BJ (cell line): ENCODE results near the gene RYR1. TPM values are rescaled to one million over a fixed set of nuclear protein-coding genes. Genes with fewer than 3 reads are reported as not detected.

ENCODE experiments used
- CTCF ChIA-PET: fragments of 350-600 bp; formaldehyde crosslinking; extraction: SDS; loops from one replicate; lab custom pipeline; 2021; ENCODE audit warnings: antibody characterized with exemption, inconsistent platforms; lab: Yijun Ruan, JAX
- POLR2A ChIA-PET: fragments of 300-600 bp; sonication (Branson Sonifier 250); formaldehyde crosslinking; extraction: SDS; loops from one replicate; lab custom pipeline; 2021; ENCODE audit warnings: antibody characterized with exemption; lab: Charles Lee
- DNase-seq: peaks from one replicate; pipeline ENCODE4 v3.0.0-alpha.2; 2011; ENCODE audit warnings: low read depth
- H3K27me3 ChIP-seq: 2 replicates; pipeline ENCODE4 v1.6.0; 2011; ENCODE audit warnings: low read length; ENCODE audit not compliant: control insufficient read depth, insufficient read depth
- H3K36me3 ChIP-seq: 2 replicates; pipeline ENCODE4 v1.5.1; 2011; ENCODE audit warnings: low read length; ENCODE audit not compliant: control insufficient read depth, insufficient read depth
- H3K4me3 ChIP-seq: 2 replicates; pipeline ENCODE4 v1.5.1; 2011; ENCODE audit warnings: low read depth, mild to moderate bottlenecking, control low read depth, low read length
- polyA plus RNA-seq: library from polyadenylated mRNA; depleted of rRNA; stranded (reverse); fragments of >200 nt; gene quantifications from 2 replicates; pipeline ENCODE4 v1.2.3, GENCODE V29; 2011
- TF ChIP-seq, protein P1 (sequence below): IDR thresholded peaks from 2 replicates; pipeline ENCODE4 v1.5.1; 2011; ENCODE audit warnings: low read depth, mild to moderate bottlenecking, control low read depth, inconsistent platforms, low read length, moderate library complexity; ENCODE audit not compliant: insufficient read depth

RYR1 gene
- polyA plus RNA-seq, 1 experiment = 0.04 TPM

DNA sequence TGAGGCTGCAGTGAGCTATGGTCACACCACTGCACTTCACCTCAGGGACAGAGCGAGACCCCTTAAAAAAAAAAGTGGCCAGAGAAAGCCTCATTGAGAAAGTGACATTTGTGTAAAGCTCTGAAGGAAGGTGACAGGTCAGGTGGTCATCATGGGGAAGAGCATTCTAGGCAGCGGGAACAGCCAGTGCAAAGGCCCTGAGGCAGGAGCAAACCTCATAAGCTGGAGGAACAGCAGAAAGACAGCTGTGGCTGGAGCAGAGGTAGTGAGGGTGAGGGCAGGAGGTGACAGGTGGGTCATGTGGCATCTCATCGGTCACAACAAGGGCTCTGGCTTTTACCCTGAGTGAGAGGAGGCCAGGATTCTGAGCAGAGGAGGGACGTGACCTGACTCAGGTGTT lies 64.4 kb downstream of the RYR1 start:
- Histone ChIP-seq H3K27me3 (no peaks in the 10 kb centered on the region), H3K4me3 (no peak overlapping the region), H3K36me3 (no peaks in the 10 kb centered on the region)
- CTCF ChIA-PET = no interaction called here
- TF ChIP-seq, protein P1, sequence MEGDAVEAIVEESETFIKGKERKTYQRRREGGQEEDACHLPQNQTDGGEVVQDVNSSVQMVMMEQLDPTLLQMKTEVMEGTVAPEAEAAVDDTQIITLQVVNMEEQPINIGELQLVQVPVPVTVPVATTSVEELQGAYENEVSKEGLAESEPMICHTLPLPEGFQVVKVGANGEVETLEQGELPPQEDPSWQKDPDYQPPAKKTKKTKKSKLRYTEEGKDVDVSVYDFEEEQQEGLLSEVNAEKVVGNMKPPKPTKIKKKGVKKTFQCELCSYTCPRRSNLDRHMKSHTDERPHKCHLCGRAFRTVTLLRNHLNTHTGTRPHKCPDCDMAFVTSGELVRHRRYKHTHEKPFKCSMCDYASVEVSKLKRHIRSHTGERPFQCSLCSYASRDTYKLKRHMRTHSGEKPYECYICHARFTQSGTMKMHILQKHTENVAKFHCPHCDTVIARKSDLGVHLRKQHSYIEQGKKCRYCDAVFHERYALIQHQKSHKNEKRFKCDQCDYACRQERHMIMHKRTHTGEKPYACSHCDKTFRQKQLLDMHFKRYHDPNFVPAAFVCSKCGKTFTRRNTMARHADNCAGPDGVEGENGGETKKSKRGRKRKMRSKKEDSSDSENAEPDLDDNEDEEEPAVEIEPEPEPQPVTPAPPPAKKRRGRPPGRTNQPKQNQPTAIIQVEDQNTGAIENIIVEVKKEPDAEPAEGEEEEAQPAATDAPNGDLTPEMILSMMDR = no peak
- DNase-seq = no peak
- POLR2A ChIA-PET = no interaction called here

DNA sequence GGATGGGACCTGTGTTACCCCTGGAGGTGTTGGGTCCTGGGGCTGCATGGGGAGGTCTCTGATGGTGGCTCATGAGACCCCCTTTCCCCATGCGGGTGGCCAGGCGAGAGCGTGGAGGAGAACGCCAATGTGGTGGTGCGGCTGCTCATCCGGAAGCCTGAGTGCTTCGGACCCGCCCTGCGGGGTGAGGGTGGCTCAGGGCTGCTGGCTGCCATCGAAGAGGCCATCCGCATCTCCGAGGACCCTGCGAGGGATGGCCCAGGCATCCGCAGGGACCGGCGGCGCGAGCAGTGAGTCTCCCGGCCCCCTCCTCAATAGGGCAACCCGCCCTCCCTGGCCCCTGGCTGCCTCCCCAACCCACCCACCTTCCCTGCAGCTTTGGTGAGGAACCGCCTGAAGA lies 66.0 kb downstream of the RYR1 start:
- TF ChIP-seq, protein P1 = no peak
- POLR2A ChIA-PET = no interaction called here
- H3K27me3 ChIP-seq = no peaks in the 10 kb centered on the region
- H3K4me3 ChIP-seq = no peak overlapping the region
- no peaks in the 10 kb centered on the region for H3K36me3 ChIP-seq
- no peak for DNase-seq
- CTCF ChIA-PET = interaction anchor here (0.9 kb wide), 1 partner anchor 16 kb away, joined by 3 read pairs; no protein-coding TSS in a partner anchor

DNA sequence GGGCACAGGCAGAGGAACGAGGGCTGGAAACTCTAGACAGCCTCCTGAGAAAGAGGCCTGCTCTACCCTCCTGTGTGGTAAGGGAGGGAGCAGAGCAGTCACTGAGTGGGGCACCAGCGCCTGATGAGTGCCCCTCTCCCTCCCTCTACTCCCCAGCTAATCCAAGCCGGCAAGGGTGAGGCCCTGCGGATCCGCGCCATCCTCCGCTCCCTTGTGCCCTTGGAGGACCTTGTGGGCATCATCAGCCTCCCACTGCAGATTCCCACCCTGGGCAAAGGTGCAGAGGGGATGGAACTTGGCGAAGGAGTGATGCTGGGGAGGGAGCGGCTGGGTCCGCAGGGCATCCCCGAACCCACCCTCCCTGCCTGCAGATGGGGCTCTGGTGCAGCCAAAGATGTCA lies 67.0 kb downstream of the RYR1 start:
- CTCF ChIA-PET = interaction anchor here (1.4 kb wide), 1 partner anchor 13 kb away, joined by 4 read pairs; no protein-coding TSS in a partner anchor
- H3K36me3 ChIP-seq = no peaks in the 10 kb centered on the region
- TF ChIP-seq, protein P1 = no peak
- DNase-seq = no peak
- POLR2A ChIA-PET = no interaction called here
- H3K27me3 ChIP-seq = no peaks in the 10 kb centered on the region
- no peak overlapping the region for H3K4me3 ChIP-seq

DNA sequence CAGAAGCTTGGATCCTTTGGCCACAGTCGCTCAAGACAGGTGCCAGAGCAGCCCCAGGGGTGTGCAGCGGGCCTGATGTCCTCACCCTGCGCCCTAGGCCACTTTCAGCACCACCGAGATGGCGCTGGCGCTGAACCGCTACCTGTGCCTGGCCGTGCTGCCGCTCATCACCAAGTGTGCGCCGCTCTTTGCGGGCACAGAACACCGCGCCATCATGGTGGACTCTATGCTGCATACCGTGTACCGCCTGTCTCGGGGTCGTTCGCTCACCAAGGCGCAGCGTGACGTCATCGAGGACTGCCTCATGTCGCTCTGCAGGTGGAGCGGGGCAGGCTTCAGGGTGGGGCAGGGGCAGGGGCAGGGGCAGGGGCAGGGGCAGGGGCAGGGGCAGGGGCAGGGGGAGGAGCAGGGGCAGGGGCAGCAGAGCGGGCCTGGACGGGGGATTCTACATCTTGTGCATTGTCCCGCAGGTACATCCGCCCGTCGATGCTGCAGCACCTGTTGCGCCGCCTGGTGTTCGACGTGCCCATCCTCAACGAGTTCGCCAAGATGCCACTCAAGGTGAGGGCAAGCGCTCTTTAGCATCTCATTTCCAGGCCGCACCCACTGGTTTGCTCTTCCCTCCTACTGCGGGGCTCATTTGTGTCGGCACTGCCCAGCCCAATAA lies 69.1 kb downstream of the RYR1 start:
- CTCF ChIA-PET = interaction anchor here (0.8 kb wide), 1 partner anchor 32 kb away, joined by 6 read pairs; no protein-coding TSS in a partner anchor
- POLR2A ChIA-PET = no interaction called here
- H3K4me3 ChIP-seq = no peak overlapping the region
- TF ChIP-seq, protein P1 = no peak
- no peaks in the 10 kb centered on the region for H3K36me3 ChIP-seq
- H3K27me3 ChIP-seq = no peaks in the 10 kb centered on the region
- DNase-seq = no peak

DNA sequence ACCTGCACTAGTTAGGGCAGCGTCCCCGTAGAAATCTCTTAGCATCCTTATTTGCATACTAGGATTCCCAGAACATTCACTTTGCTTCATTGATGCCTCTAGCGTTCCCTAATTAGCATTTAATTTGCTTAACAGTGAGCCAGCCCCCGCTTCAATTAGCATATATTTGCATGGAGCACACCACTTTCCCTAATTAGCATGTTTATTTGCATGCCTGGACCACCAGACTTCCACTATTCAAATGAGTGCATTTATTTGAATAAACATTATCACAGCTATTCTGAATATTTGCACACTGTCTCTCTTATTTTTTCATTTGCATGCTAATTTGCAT lies 69.6 kb downstream of the RYR1 start:
- ChIA-PET CTCF (no interaction called here), POLR2A (no interaction called here)
- no peaks in the 10 kb centered on the region for H3K36me3 ChIP-seq
- no peak for DNase-seq
- TF ChIP-seq, protein P1 = no peak
- H3K4me3 ChIP-seq = no peak overlapping the region
- H3K27me3 ChIP-seq = no peaks in the 10 kb centered on the region
